Testis (tissue), 3 donors: ENCODE results near the gene UBAP2L. TPM values are rescaled to one million over a fixed set of nuclear protein-coding genes. Genes with fewer than 3 reads are reported as not detected.

Experiments
- DNase-seq: peaks from one replicate; pipeline ENCODE4 v3.0.0-alpha.2; 2019
- H3K27ac ChIP-seq, 2 donors: fragments of 200-600 bp; sonication (generic); one replicate each; pipeline ENCODE4 v1.5.1; 2019
- H3K27me3 ChIP-seq: fragments of 200-600 bp; sonication (generic); one replicate; pipeline ENCODE4 v1.5.1; 2019
- H3K36me3 ChIP-seq: fragments of 200-600 bp; sonication (generic); one replicate; pipeline ENCODE4 v1.5.1; 2017; ENCODE audit warnings: low read depth; ENCODE audit errors: missing control alignments
- H3K4me1 ChIP-seq: fragments of 200-600 bp; sonication (generic); one replicate; pipeline ENCODE4 v1.5.1; 2019
- H3K4me3 ChIP-seq, 2 donors: fragments of 200-600 bp; sonication (generic); one replicate each; pipeline ENCODE4 v1.5.1; 2017 to 2019
- H3K9me3 ChIP-seq: fragments of 200-600 bp; sonication (generic); one replicate; pipeline ENCODE4 v1.5.1; 2017
- POLR2A ChIP-seq: fragments of 450-650 bp; IDR thresholded peaks from one replicate; pipeline ENCODE4 v1.6.1; 2017; ENCODE audit warnings: antibody characterized with exemption, mild to moderate bottlenecking, moderate library complexity
- WGBS, 2 donors: methylation state at CpG; one replicate each; pipeline ENCODE4 v1.1.5; 2018; 5-methylcytosine and 5-hydroxymethylcytosine counted together
- intact Hi-C: fragments of 100-400 bp; cut with DNase I; formaldehyde crosslinking; loops from one replicate; pipeline ENCODE4 v1.15.1; 2023; ENCODE audit warnings: low total_unique reads
- polyA plus RNA-seq: library from polyadenylated mRNA; stranded (reverse); fragments of 350-450 nt; fragmentation: Illumina TruSeq; extraction: RNeasy Lipid Tissue Mini Kit (QIAGEN cat#74804); gene quantifications from one replicate; pipeline ENCODE4 v1.2.3, GENCODE V29; 2014; ENCODE audit warnings: low read depth, low replicate concordance; ENCODE audit not compliant: insufficient read depth
- total RNA-seq, 2 donors: library from RNA; depleted of rRNA; stranded (reverse); fragments of >200 nt; gene quantifications; one replicate each; pipeline ENCODE4 v1.2.3, GENCODE V29; 2016
- TF ChIP-seq, protein P1 (sequence below), 3 experiments: fragments of 450-650 bp in 2 of 3; fragments of 200-600 bp in 1 of 3; sonication (generic) in 1 of 3; IDR thresholded peaks; one replicate each; pipeline ENCODE4 v1.5.1; 2016 to 2019; ENCODE audit warnings: antibody characterized with exemption in 3 of 3, mild to moderate bottlenecking in 2 of 3, moderate library complexity in 1 of 3

The UBAP2L gene
- total and polyA plus RNA-seq, 3 donors from 2014 or later, result 159 to 174 (median 166) TPM

DNA sequence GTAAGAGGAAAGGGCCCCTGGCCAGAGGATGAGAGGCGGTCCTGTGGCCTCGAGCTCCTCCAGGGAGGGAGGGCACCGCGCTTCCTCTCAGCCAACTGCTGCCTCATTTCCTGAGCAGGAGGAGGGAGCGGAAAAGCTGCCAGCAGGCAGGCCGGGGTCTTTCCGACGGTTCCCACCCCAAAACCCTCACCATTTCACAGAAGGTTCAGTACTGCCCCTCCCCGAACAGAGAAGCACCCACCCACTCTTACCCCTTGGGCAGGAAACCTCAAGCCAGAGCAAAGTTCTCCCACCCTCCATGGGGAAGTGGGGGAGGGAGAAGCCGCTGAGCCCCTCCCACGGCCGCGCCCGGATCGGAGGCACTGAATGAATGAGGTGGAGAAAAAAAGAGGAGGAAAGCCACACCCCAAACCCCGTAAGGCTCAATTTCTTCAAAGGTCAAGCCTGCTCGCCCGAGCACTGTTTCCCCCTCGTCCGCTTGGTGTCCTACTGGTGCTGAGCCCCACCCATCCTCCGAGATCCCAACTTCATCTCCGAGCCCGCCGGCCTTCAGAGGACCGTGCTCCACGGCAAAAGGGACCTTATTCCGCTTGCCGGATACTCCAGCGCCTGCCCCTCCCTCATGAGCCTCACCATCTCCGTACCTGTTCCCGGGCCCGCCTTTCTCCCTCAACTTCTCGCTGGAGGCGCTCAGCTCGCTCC, 38.3 kb upstream of the UBAP2L start:
- WGBS, 2 donors, result 0 to 1% methylated on average over 34 to 35 of the region's 35 CpGs
- peak overlapping the region; percentile 76 to 89 for H3K27ac ChIP-seq
- peaks cover 45% of the 10 kb centered on the region for H3K4me1 ChIP-seq

DNA sequence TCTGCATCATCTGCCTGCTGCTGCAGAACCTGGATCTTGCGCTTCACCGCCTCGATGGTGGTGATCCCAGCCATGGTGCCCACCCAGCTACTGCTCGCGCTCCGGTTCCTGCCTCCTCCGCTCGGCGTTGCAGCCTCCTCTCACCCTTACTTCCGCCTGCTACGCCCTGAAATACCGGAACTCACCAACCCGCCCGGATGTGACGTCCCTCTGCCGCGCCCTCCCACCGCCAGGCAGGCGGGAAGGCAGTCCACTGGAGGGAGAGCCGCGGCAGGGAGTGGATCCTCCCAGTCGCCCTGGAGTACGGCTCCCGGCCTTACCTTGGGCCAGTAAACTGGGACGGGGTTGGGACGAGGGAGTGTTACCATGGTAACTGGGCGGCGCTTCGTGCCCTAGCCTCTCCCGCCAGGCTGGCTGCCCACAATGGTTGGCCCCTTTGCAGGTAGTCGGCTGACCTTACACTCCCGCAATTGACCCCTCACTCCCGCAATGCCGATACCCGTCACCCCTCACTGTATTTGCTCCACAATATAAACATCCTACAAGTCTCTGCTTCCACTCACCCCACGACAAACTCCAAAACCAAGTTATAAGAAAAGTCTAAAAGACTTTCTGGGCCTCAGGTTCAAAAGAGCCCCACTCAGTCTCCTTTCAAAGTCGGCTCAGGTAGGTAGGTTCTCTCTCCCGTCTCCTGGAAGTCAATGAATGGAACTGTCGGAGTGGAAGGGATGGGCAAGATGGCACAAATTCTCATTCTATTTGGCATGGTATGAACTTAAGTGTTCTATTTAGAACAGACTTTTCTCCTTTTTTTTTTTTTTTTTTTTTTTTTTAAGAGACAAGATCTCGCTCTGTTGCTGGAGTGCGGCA, 37.5 kb upstream of the UBAP2L start:
- H3K27me3 ChIP-seq, result no peaks in the 10 kb centered on the region
- H3K4me3 ChIP-seq, result peak overlapping the region; percentile 92 to 96
- H3K4me1 ChIP-seq, result peaks cover 37% of the 10 kb centered on the region
- peak; percentile 98 for DNase-seq
- H3K9me3 ChIP-seq, result no peaks in the 10 kb centered on the region
- no peaks in the 10 kb centered on the region for H3K36me3 ChIP-seq
- intact Hi-C loops, result no loop called here
- WGBS, 2 donors, result 4 to 10% methylated on average over 16 to 41 of the region's 41 CpGs
- TF ChIP-seq, protein P1, sequence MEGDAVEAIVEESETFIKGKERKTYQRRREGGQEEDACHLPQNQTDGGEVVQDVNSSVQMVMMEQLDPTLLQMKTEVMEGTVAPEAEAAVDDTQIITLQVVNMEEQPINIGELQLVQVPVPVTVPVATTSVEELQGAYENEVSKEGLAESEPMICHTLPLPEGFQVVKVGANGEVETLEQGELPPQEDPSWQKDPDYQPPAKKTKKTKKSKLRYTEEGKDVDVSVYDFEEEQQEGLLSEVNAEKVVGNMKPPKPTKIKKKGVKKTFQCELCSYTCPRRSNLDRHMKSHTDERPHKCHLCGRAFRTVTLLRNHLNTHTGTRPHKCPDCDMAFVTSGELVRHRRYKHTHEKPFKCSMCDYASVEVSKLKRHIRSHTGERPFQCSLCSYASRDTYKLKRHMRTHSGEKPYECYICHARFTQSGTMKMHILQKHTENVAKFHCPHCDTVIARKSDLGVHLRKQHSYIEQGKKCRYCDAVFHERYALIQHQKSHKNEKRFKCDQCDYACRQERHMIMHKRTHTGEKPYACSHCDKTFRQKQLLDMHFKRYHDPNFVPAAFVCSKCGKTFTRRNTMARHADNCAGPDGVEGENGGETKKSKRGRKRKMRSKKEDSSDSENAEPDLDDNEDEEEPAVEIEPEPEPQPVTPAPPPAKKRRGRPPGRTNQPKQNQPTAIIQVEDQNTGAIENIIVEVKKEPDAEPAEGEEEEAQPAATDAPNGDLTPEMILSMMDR (IDR thresholded peaks at IDR 0.05), result peak in 2 of 3 experiments; percentile 10 to 49
- TF ChIP-seq POLR2A, result peak; percentile 99
- peak overlapping the region; percentile 76 to 89 for H3K27ac ChIP-seq

More for the DNA sequence above, 38.3 kb upstream of the UBAP2L start:
- intact Hi-C loops, result no loop called here
- peak; percentile 82 for DNase-seq
- Histone ChIP-seq H3K36me3 (no peaks in the 10 kb centered on the region), H3K9me3 (no peaks in the 10 kb centered on the region), H3K27me3 (no peaks in the 10 kb centered on the region), H3K4me3 (peak overlapping the region; percentile 92 to 96)
- no peak for TF ChIP-seq POLR2A
- TF ChIP-seq, protein P1 (IDR thresholded peaks at IDR 0.05), result no peak

DNA sequence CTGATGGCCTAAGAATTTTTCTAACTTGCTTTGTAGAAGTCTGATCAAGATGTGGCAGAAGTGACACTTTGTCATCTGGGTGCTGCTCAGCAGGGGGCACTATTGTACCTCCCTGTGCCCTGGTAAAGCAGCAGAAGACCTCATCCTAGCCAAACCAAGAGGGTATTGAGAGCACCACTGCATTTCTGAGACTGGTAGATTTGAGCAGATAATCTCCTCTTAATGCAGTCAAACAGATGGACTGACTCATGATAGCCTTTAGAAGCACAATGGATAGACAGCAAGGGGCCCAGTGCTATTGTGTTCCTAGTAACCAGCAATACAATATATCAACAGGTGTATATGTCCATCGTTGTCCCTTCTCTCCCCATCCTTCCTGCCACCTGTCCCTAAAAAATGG, 34.6 kb upstream of the UBAP2L start:
- no peak overlapping the region for H3K4me3 ChIP-seq
- H3K27me3 ChIP-seq, result no peaks in the 10 kb centered on the region
- no peaks in the 10 kb centered on the region for H3K36me3 ChIP-seq
- TF ChIP-seq POLR2A, result no peak
- TF ChIP-seq, protein P1 (IDR thresholded peaks at IDR 0.05), result peak; percentile 16 to 53 (median 41)
- 69 to 88% methylated on average over 1 of the region's 1 CpG for WGBS, 2 donors
- DNase-seq, result peak; percentile 79
- no peak overlapping the region for H3K27ac ChIP-seq
- intact Hi-C loops, result no loop called here
- peaks cover 9% of the 10 kb centered on the region for H3K4me1 ChIP-seq
- H3K9me3 ChIP-seq, result no peaks in the 10 kb centered on the region

DNA sequence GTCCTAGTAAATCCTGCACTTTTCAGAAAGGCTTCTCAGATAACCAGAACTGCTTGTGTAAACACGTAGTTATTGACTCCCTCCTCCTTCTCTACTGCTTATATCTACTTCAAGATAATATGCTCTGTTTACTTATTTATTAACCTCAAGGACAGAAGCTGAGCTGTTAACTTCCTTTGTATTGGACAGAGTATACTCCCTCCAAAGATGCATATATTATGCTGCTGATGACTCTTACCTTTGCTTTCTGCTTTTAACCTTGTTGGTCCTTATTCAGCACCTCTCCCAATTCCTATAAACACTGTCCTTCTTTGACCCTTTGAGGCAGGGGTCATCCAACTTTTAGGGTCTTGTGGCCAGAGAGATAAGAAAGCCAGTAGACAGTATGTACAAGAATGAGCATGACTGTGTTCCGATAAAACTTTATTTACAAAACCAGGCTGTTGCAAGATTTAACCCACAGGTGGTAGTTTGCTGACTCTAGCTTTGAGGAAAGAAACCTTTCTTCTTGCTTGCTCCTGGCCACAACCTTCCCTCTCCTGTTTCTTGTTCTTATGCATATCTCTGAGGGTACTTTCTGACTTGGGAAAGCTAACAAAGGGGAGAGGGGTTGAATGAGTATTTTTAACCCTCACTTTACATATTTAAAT, 33.8 kb upstream of the UBAP2L start:
- no peak overlapping the region for H3K4me3 ChIP-seq
- intact Hi-C loops, result no loop called here
- H3K27me3 ChIP-seq, result no peaks in the 10 kb centered on the region
- no peaks in the 10 kb centered on the region for H3K36me3 ChIP-seq
- no peak overlapping the region for H3K27ac ChIP-seq
- H3K4me1 ChIP-seq, result peaks cover 4% of the 10 kb centered on the region
- 44% methylated on average over 2 of the region's 2 CpGs for WGBS, 2 donors
- no peak for DNase-seq
- TF ChIP-seq POLR2A, result no peak
- TF ChIP-seq, protein P1 (IDR thresholded peaks at IDR 0.05), result no peak
- no peaks in the 10 kb centered on the region for H3K9me3 ChIP-seq
